Esophagus (tissue), 2 donors: ENCODE data around the gene TTC31. TPM values are rescaled to one million over a fixed set of nuclear protein-coding genes. Genes with fewer than 3 reads are reported as not detected.

ENCODE experiments used
- H3K27ac ChIP-seq, 2 donors: one replicate each; pipeline ENCODE4 v1.5.1; 2013; ENCODE audit warnings: low read depth in 2 of 2, mild to moderate bottlenecking in 2 of 2, inconsistent platforms in 1 of 2, low read length in 1 of 2, moderate library complexity in 1 of 2
- H3K27me3 ChIP-seq, 2 donors: one replicate each; pipeline ENCODE4 v1.6.1; 2013; ENCODE audit warnings: low read length in 2 of 2, control low read depth in 1 of 2, mild to moderate bottlenecking in 1 of 2; ENCODE audit not compliant: insufficient read depth in 2 of 2, control insufficient read depth in 1 of 2
- H3K36me3 ChIP-seq, 2 donors: one replicate each; pipeline ENCODE4 v1.6.1; 2013; ENCODE audit warnings: low read length in 1 of 2; ENCODE audit not compliant: control insufficient read depth in 2 of 2, insufficient read depth in 2 of 2
- H3K4me1 ChIP-seq, 2 donors: one replicate each; pipeline ENCODE4 v1.6.1; 2013; ENCODE audit warnings: low read length in 1 of 2; ENCODE audit not compliant: control insufficient read depth in 2 of 2, insufficient read depth in 2 of 2
- H3K4me3 ChIP-seq, 2 donors: one replicate each; pipeline ENCODE4 v1.5.1; 2013; ENCODE audit warnings: low read length in 2 of 2, mild to moderate bottlenecking in 2 of 2, low read depth in 1 of 2, moderate library complexity in 1 of 2
- H3K9me3 ChIP-seq, 2 donors: one replicate each; pipeline ENCODE4 v1.6.1; 2013; ENCODE audit warnings: mild to moderate bottlenecking in 2 of 2, low read depth in 1 of 2, low read length in 1 of 2, moderate library complexity in 1 of 2; ENCODE audit not compliant: control insufficient read depth in 2 of 2, insufficient read depth in 1 of 2
- WGBS, 2 donors: extraction: QIAGEN DNeasy Blood & Tissue Kit; methylation state at CpG; one replicate each; pipeline ENCODE4 v1.1.7; 2013; 5-methylcytosine and 5-hydroxymethylcytosine counted together
- polyA plus RNA-seq, 2 donors: library from polyadenylated mRNA; stranded (reverse); fragments of 200-250 nt; gene quantifications; one replicate each; pipeline ENCODE4 v1.2.3, GENCODE V29; 2013
- donor health status: healthy with polysubstance abuse.
- donor health status: Bipolar disorder and iron deficiency.

The TTC31 gene
- polyA plus RNA-seq = 10 to 100 TPM in 1 of 2 donors, 1 to 10 TPM in 1; 9.7 to 13.4 TPM

DNA sequence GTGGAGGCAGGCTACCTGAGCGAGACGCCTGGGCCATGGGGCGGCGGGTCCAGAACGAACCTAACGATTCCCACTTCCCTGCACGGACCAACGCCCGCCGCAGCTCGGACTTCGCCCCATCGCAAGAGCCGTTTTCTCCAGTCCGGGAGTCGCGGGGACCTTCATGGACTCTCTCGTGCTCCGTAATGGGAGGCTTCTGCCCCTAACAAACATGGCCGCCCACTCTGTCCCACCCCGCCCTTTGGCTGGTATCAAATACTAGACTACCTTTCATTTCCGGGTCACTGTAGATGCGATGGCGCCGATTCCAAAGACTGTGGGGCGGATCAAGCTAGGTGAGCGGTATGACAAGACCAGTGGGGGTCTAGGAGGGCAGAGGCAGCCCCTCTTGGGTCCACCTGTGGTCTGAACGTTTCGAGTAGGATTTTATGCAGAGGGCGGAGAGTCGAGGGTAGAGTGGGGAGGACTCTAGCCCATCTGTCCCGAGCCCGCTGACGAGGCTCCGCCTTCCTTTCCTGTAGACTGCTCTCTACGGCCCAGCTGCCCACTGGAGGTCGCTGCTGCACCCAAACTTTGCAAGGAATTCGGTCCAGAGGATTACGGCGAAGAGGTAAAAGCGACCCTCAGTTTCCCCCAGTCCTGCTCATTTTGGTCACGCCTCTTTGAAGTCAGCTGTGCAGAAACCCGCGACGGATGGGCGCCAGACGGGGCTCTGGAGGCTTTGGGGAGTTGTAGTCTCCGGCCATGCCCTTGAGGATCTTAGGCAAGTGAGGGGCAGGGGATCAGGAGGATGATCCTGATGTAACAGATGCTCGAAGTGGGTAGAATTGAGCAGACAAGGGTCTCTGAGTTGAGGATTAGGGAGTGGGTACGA is at the start of gene TTC31, which contains the start of gene CCDC142:
TTC31 (plus strand) TSS at position 281 of the 874 bp plus-strand sequence; CDS start at position 296, 15 bp downstream.
CCDC142 (minus strand) TSS at position 198 of the 874 bp plus-strand sequence; CDS start at position 37, 161 bp downstream.
- WGBS, 2 donors = 1% methylated on average over 49 to 50 of the region's 50 CpGs
- Histone ChIP-seq H3K27ac (peak within 1 kb of the TSS; percentile 88 to 98), H3K27me3 (no peaks in the 10 kb centered on the region), H3K36me3 (peaks cover 0 to 5% of the 10 kb centered on the region in 2 donors), H3K9me3 (no peaks in the 10 kb centered on the region), H3K4me3 (peak within 1 kb of the TSS; percentile 76 to 84), H3K4me1 (peaks cover 13% of the 10 kb centered on the region in 2 donors)

DNA sequence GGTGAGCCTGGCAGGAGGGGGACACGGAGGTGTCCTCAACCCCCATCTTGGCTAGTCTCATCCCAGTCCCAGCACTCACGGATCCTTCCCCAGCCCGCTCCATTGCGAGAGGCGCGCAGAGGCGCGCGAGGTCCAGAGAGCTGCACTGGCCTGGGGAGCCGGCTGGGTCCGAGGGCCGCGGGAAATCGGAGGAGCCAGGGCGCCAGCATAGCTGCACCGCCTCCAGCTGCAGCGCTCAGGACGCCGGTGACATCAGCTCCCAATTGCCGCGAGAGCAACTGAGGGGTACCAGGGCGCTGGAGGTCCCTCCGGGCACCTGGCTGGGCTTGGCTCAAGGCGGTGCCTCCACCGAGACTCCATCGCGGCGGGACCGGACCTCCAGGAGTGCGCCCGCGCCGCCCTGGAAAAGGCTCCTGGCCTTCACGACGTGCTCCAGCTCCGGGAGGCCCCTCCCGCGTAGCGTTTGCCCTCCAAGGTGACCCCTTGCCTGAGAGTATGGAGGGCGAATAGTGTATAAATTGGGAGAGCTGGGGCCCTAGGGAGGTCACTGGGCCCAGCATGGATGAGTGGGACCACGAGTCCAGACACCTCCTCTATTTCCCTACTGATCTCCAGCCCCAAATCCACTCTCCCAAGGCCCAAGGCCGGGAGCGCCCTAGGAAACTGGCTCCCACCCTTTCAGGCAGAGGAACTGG is 46.6 kb upstream of the TTC31 start:
- Histone ChIP-seq H3K36me3 (peaks cover 3 to 9% of the 10 kb centered on the region in 2 donors), H3K9me3 (no peaks in the 10 kb centered on the region), H3K27me3 (no peaks in the 10 kb centered on the region), H3K4me1 (peaks cover 10 to 12% of the 10 kb centered on the region in 2 donors), H3K4me3 (no peak overlapping the region), H3K27ac (no peak overlapping the region)
- 81 to 82% methylated on average over 39 to 43 of the region's 43 CpGs for WGBS, 2 donors

DNA sequence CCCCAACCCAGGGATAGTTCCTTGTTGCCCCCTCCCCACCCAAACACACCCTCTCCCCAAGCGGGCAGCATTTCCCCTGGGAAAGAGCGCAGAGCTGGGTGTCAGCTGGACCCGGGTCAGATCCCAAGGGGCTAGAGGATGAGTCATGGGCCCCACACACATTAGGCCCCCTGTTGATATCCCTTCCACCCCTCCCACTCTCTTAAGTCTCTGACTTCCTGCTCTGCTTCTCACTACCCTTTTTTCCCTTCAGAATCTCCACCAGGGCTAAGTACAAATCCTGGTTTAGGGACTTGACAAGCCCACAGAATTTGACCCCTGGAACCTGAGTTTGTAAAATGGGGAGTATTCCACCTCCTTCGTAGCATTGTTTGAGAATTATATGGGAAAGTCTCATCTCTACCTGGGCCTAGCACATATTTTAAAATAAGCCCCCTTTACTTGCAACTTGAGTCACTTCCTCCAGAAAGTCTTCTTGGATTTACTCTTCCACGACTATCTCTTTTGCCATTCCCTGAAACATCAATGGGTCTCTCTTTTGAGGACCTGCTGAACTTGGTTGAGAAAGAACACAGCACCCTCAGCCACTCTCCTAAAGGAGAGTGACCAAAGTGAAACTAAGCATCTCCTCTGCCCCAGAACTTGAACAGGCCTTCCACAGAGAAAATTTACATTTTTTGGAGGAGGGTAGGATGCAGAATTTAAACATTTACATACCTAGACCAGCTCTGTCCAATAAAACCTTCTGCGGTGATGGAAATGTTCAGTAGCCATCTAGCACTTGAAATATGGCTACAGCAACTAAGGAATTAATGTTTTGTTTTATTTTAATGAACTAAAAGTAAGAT is 45.8 kb upstream of the TTC31 start:
- 77 to 81% methylated on average over 6 of the region's 6 CpGs for WGBS, 2 donors
- no peaks in the 10 kb centered on the region for H3K9me3 ChIP-seq
- H3K27me3 ChIP-seq = no peaks in the 10 kb centered on the region
- H3K27ac ChIP-seq = no peak overlapping the region
- peaks cover 0 to 9% of the 10 kb centered on the region in 2 donors for H3K36me3 ChIP-seq
- H3K4me3 ChIP-seq = no peak overlapping the region
- H3K4me1 ChIP-seq = peaks cover 10 to 12% of the 10 kb centered on the region in 2 donors

DNA sequence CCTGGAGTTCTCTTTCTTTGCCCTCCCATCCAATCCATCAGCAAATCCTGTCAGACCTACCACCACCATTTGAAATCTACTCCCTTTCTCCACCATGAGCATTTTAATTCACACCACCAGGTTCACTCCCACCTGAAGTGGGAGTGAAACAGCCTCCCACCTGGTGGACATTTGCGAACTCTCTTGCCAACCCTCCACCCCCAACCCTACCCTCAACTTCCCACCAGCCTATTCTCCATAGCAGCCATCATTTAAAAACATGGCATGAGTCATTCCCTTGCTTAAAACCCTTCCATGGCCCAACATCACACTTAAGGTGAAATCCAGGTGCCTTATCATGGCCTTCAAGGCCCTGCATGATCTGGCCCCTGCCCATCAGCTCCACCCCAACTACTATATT is 44.6 kb upstream of the TTC31 start:
- Histone ChIP-seq H3K27me3 (no peaks in the 10 kb centered on the region), H3K36me3 (peaks cover 0 to 6% of the 10 kb centered on the region in 2 donors), H3K4me1 (peaks cover 12 to 13% of the 10 kb centered on the region in 2 donors), H3K4me3 (no peak overlapping the region), H3K9me3 (no peaks in the 10 kb centered on the region), H3K27ac (no peak overlapping the region)
- 91 to 92% methylated on average over 1 of the region's 1 CpG for WGBS, 2 donors

DNA sequence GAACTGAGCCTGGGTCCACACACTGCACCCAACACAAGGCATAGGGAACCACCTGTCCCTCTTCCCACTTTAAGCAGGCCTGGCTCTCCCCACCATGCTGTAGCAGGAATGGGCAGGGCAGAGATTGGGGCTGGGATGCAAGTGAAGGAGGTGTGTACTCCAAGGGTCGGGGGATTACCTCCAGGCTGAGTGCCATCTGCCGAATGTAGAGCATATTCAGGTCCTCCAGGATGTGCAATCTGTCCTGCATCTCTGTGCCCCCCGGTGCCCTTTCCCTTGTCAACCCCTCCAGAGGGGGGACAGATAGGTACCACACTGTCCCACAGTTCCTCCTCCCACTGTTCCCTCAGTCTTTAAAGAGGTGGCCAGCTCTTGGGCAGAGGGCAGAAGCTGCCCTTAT is 43.5 kb upstream of the TTC31 start:
- 26 to 45% methylated on average over 3 of the region's 3 CpGs for WGBS, 2 donors
- H3K4me3 ChIP-seq = peak overlapping the region; percentile 14 to 55
- H3K27me3 ChIP-seq = no peaks in the 10 kb centered on the region
- peak overlapping the region in 1 of 2 donors; percentile 33 for H3K27ac ChIP-seq
- peaks cover 0 to 6% of the 10 kb centered on the region in 2 donors for H3K36me3 ChIP-seq
- H3K4me1 ChIP-seq = peaks cover 12 to 13% of the 10 kb centered on the region in 2 donors
- no peaks in the 10 kb centered on the region for H3K9me3 ChIP-seq

DNA sequence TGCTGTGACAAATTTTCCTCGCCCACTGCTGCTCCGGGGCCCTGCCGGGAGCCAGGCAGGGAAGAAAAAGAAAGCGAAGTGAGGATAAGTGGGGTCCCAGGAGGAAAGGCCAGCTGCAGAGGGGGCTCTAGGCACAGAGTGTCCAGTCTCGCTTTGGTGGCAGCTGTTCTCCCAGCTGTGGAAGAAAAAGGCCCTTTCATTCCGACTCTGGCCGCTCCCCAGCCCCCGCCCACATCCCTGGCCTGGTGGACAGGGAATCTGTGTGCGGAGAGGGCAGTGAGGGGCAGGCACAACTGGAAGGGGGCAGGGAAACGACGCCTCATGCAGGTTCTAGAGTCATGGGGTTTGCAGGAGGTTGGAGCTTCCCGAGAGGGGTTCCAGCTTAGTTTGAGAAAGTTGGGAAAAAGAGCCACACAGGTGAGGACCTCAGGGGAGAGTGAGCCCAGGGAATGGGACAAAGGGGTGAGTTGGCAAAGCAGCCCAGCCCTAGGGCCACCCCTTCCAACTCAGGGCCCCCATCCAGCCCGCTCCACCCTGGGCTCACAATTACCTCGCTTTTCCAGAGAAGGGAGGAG is 43.0 kb upstream of the TTC31 start:
- Histone ChIP-seq H3K27ac (peak overlapping the region; percentile 66 to 88), H3K4me3 (peak overlapping the region; percentile 55 to 63), H3K27me3 (no peaks in the 10 kb centered on the region), H3K4me1 (peaks cover 12 to 13% of the 10 kb centered on the region in 2 donors), H3K36me3 (peaks cover 0 to 6% of the 10 kb centered on the region in 2 donors), H3K9me3 (no peaks in the 10 kb centered on the region)
- 18 to 21% methylated on average over 13 to 14 of the region's 14 CpGs for WGBS, 2 donors

DNA sequence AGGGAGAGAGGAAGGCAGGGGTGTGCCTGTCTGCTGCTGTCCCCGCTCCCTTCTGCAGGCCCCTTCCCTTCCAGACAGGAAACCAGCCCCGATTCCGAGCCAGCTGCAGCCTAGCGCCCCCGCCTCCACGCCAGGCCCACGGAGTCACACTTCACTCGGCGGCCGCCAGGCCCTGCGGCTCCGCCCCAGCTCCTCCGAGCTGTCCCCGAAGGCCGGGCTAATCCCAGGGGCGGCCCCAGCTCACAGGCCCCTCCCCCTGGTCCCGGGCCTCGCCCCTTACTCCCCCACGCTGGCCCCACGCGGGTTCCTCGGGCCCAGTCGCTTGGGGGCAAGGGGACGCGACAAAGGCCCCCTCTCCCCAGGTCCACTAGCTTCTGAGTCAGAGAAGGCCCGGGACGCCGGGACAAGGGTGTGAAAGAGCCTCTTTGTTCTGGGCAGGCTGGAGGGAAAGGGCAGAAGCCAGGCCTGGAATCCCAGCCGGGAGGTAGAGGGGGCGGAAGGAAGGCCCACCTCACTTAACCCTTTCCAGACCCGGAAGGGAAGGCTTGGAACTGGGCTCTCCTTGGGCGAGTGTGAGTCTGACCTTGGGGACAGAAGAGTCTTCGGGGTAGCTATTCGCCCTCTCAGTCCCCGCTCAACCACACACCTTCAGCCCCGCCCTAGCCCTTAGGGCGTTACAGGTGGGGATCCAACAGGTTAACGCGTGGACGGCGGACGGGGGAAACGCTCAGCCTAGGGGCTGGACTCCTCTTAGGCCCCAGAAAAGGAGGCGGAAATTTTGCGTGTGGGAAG is 42.3 kb upstream of the TTC31 start:
- Histone ChIP-seq H3K4me3 (peak overlapping the region; percentile 55 to 63), H3K36me3 (peaks cover 0 to 6% of the 10 kb centered on the region in 2 donors), H3K4me1 (peaks cover 12 to 13% of the 10 kb centered on the region in 2 donors), H3K9me3 (no peaks in the 10 kb centered on the region), H3K27me3 (no peaks in the 10 kb centered on the region), H3K27ac (peak overlapping the region; percentile 82 to 88)
- WGBS, 2 donors = 11 to 13% methylated on average over 45 of the region's 45 CpGs

DNA sequence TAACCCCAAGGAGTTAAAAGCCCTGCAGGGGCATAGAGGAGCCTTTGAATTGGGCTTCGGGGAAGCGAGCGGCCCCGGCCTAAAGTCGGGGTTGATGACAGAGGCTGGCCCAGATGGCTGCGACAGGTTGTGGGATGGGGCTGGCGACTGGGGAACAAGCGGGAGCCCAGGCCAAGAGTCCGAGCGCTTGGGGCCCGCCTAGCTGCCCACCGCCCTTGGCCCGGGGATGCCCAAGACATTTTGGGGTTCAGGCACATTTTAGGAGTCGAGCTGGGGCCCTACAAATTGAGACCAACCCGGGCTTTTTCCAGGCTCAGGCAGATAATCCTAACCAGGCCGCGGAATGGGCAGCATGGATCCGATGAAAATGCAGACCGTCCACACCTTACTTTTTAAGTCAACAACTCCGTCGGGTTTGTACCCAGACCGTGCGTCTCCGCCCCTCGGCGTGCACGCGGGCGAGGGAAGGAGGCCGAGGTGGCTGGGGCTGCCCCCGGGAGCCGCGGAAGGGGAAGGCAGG is 41.7 kb upstream of the TTC31 start:
- H3K36me3 ChIP-seq = peaks cover 0 to 5% of the 10 kb centered on the region in 2 donors
- no peaks in the 10 kb centered on the region for H3K27me3 ChIP-seq
- 23 to 36% methylated on average over 32 to 33 of the region's 33 CpGs for WGBS, 2 donors
- peak overlapping the region; percentile 55 to 63 for H3K4me3 ChIP-seq
- H3K4me1 ChIP-seq = peaks cover 12 to 13% of the 10 kb centered on the region in 2 donors
- peak overlapping the region; percentile 82 to 88 for H3K27ac ChIP-seq
- H3K9me3 ChIP-seq = no peaks in the 10 kb centered on the region
